GM19395 (cell line): Measurements from ENCODE around the gene NCOA5.

ENCODE experiments used
- ATAC-seq: cut with Tn5 transposase; IDR thresholded peaks from one replicate; pipeline ENCODE4 v1.9.1; 2021; ENCODE audit warnings: mild to moderate bottlenecking, moderate library complexity; ENCODE audit not compliant: unreplicated experiment

The NCOA5 gene

GRCh38 chr20:46063151-46063550 is 26.6 kb downstream of the NCOA5 start:
- no peak for ATAC-seq

DNA sequence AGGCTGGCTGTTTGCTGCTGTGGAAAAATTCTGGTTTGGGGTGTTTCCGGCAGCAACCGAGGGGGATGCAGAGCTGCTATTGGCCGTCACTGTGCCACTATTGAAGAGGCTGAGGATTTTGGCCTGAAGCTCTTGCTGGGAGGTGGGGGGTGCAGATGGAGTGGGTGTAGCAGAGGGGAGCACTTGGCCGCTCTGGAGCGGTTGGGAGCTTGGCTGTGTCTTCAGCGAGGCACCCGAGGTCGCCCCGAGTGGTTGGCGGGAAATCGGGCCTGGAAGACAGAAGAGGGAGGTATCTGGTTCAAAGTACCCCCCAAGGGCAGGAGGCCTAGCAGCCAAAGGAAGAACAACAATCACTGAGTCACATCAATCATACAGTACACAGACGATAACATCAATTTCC is 27.1 kb downstream of the NCOA5 start:
- no peak for ATAC-seq

DNA sequence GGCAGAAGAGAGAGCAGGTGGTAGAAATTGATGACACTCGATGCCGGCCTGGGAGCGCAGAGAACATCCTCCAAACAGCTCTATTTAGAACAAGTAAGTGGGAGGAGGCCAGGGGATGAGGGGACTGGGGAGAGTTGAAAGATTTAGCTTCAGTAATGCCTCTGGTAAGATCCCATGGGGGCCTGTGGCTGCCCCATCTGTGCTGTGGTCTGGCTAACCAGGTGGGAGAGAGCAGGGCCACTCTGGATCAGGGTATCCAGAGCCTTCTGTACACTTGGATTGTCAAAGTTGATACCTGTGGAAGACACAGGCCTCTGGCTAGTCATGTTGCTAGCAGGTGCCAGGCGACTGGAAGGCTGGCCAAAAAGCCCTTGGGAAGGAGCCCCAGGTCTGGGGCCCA is 27.6 kb downstream of the NCOA5 start:
- ATAC-seq, result no peak

DNA sequence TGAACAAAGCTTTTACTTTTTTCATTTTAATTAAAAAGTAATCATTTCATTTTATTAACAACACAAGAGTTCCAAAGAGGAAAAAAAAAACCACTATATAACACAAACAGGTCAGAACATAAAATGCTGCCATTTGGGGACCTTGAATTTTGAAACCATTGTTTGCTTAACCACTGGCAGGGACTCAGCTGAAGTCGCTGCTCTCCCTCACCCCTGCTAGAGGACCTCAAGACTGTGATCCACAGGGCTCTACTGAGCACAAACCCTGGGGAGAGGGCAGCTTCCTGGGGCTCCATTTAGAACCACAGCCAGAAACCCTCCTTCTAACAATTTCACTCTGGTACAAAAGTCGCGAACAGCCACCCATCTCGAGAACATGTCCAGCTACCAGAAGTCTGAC is 28.8 kb downstream of the NCOA5 start:
- ATAC-seq, result no peak

DNA sequence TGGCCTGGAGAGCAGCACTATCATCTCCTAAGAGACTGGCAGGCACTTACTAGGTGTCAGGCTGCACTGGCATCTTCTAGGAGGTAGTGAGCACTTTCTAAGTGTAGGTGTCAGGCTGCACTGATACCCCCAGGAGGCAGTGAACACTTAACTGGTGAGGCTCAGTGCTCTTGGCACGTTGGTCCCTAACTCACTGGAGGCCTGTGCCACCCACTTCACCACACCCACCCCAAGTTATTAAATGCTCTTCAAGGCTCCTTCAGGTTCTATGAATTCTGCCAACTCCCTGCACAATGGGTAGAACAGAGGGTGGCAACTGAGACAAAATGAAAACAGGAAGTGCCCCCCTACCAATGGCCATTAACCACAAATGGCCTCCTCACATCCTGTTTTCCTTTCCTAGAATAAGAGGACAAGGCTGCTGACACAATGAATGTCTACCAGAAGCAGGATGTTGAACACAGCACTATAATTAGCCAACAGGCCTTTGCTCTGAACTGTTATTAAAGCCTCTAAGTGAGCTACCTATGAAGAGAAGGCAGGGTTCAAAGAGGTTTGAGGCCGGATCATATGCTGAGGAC is 29.4 kb downstream of the NCOA5 start:
- ATAC-seq, result no peak

GRCh38 chr20:46058599-46059281 is 31.0 kb downstream of the NCOA5 start:
- ATAC-seq, result no peak

DNA sequence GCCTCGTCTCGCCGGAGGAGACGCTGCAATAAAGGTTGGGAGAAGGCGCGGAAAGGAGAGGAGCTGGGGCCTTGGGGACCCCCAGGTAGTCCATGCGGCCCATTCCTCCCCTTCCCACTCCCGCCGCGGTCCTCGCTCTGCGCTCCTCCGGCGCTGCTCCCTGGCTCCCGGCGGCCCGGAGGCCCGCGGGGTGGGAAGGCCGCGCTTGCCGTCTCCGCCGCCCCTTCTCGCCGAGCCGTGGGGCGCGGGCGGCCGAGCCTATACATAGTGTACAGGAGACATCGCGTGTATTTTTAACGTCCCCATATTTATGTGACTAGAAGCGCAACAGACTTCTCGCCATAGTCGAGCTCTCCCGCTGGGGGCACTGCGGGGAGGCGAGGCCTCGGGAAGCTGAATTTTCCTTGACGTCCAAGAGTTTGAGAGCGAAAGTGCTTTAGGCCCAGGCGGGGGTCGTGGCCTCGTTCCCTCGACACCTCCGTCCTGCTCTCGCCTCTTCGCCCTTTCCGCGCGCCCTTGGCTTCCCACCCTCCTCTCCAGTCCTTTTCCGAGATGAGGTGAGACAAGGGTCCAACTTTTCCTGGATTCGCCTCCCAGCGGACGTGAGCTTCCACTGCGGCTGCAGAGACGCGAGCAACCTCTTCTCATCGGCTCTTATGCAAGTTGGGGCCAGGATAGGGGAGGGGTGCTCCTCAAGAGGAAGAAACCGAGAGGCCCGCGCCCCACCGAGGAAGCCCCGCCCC is 31.7 kb downstream of the NCOA5 start:
- no peak for ATAC-seq

GRCh38 chr20:46056970-46057855 is 32.5 kb downstream of the NCOA5 start:
- ATAC-seq, result no peak

- ATAC-seq, result no peak
Observed at GRCh38 chr20:46056027-46056833, 33.5 kb downstream of the NCOA5 start.

DNA sequence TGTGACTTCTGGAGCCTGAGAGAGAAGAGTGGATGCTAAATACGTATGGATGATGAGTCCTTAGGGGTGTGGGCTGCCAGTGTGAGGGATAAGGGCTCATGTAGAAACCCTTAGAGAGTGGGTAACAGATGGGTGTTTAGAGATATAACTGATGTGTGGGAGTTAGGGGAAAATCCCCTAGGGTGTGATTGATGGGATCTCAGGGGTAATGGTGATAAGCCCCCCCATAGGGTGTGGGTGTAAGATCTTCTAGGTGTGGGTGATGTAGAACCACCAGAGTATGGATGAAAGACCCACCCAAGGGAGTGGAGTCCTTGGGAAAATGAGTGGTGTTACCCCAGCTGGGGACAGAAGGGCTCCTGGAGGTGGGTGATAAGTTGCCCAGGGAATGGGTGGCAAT is 34.5 kb downstream of the NCOA5 start:
- no peak for ATAC-seq

DNA sequence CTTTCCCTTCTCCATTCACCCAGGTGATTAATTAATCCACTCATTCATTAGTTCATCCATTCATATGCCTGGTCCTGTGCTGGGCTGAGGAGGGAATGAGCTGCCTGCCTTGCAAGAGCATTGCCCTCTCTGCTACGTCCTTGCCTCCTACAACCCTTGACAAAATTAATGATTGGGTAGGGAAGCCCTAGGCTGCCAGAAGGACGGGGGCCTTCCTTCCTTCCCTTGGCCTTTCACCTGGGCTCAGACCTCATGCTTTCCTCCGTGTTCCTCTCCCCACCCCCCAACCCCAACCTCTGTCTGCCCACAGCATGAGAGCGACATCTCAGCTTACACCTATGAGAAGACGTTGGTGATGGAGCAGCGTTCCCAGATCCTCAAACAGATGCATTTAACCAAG is 35.2 kb downstream of the NCOA5 start:
- no peak for ATAC-seq

DNA sequence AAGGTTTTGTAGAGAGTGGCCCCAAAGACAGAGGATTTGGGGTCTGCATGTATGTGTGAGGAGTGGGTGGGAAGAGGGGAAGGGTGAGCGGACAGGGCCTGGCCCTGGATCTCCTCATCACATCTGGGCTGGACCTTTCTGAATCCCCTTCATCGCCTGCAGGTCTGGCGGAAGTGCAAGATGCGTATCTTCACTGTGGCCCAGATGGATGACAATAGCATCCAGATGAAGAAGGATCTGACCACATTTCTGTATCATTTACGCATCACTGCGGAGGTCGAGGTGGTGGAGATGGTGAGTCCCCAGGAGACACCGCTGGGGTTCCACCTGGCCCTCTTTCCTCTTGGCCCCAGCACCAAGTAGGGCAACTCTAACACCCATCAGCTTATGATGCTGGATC is 36.3 kb downstream of the NCOA5 start:
- no peak for ATAC-seq

DNA sequence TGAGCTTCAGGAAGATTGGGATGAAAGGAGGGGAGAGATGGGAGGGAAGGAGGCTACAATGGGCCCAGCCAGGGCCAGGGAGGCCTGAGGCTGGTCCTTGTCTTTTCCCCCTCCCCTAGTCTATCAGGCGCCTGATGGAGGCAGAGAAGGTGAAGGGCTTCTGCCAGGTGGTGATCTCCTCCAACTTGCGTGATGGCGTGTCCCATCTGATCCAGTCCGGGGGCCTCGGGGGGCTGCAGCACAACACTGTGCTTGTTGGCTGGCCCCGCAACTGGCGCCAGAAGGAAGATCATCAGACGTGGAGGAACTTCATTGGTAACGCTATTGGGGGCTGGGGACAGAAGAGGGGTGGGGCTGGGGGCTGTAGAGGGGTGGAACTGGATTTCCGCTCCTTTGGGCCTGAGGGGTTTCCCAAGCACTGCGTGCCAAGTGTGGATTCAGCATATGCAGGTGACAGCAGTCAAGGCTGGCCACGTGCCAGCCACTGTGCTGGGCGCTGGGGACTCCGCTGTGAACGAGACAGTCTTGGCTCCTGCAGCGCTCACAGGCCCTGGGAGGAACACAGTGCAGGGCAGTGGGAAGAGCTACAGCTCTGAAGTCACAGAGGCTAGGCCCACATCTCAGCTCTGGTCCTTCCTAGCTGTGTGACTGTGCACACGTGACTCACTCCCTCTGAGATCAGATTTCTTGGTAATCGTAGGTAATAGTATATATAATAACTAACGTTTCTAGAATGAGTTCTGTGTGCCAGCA is 38.0 kb downstream of the NCOA5 start:
- no peak for ATAC-seq

DNA sequence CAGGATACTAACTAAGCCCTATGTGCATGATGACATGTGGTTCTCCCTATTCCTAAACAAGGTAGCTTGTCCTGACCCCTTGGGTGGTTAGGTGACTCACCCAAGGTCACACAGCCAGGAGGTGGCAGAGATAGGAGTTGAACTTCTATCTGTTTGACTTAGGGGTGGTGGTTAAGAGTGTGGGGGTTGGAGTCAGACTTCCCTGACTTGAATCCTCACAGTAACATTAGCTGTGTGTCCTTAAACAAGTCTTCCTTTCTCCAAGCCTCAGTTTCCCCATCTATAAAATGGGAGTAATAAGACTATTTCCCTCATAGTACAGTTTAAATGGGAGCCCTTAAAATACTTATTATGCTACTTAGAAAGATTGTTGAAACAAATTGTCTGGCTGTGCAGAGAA is 38.9 kb downstream of the NCOA5 start:
- ATAC-seq, result no peak

DNA sequence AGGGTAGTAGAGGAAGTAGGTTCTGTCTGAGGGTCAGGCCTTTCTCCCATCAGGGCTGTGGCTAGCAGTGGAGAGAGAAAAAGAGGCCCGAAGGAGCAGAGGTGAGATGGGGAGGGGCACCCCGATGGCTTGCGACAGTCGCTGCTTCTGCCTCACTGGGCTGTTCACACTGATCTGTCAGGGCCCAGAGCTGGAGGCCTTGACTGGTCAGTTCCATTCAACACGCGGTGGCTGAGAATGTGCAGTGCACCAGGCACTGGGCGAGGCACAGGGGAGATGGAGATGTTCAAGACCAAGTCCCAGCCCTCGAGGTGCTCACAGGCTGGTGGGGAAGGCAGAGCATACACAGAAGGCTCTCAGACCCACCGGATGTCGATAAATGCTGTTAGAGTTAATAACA is 39.3 kb downstream of the NCOA5 start:
- no peak for ATAC-seq

DNA sequence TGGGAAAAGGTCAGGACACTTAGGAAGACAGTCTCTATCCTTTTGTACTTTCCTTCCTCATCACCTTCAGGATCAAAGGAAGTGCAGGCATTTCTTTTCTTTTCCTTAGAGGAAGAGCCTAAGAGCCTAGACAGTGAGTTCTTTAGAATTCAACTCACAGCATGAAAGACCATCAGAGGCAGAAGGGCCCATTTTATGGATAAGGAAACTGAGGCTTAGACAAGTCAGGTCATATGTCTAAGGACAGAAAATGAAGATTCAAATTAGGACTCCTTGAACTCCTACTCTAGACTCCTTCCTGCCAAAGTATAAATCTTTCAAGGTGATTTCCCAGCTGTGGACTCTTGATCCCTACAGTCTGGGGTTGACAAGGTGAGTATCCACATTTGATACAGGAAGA is 39.9 kb downstream of the NCOA5 start:
- no peak for ATAC-seq

GRCh38 chr20:46049190-46049589 is 40.6 kb downstream of the NCOA5 start:
- ATAC-seq, result no peak

DNA sequence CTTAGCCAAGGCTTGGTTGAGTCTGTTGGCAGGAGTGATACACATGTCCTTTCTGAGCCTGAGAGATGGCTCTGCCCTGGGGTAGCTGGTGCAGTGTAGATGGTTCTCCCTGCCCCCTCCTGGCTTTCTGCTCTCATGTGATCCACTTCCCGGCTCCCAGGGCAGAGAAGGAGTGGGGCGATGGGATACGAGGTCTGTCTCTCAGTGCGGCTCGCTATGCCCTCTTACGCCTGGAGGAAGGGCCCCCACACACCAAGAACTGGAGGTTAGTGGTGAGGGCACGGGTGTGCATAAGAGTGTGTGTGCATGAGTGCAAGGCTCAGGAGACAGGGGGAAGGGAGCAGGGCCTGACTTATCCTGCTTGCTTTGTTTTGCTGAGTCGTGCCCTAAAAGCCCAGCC is 41.9 kb downstream of the NCOA5 start:
- no peak for ATAC-seq

DNA sequence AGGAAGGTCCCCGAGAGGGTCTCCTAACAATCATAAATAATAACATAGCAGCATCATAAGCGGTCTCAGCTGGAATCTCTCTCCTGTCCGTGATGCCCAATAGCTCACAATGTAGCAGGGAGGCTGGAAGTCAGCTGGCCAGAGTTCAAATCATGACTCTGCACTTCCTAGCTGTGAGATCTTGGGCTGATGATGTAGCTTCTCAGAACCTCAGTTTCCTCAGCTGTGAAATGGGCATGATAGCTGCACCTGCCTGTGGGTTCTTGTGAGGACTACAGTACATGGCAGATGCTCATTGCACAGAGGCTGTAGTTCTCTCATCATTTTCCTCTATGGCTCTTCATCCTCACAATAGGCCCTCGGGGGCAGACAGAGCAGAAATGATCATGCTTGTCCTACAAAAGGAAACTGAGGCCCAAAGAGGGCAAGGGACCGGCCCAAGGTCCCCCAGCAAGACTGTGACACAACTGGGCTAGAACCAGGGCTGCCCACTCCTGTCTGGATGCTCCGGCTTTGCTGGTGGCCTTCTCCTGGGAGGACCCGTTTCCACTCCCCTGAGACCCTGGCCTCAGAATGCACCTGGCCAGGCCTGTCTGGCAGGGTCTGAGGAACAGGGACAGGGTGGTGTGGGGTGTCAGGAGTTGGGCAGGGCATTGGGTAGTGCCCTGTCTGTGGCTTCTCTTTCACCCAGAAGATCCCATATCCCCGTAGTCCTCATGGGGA is 43.0 kb downstream of the NCOA5 start:
- no peak for ATAC-seq
